Ovary (tissue), 1 donor: ENCODE measurements around the gene BLOC1S1.

Source experiments
- EP300 ChIP-seq: sonication (generic); formaldehyde crosslinking; IDR thresholded peaks from one replicate; pipeline ENCODE4 v1.6.1; 2017; ENCODE audit warnings: antibody characterized with exemption
- POLR2A ChIP-seq: fragments of 450-650 bp; IDR thresholded peaks from one replicate; pipeline ENCODE4 v1.6.1; 2017; ENCODE audit warnings: antibody characterized with exemption, mild to moderate bottlenecking, moderate library complexity

GRCh38 chr12:55673638-55674037 lies 42.2 kb upstream of the BLOC1S1 start:
- TF ChIP-seq EP300 (no peak), POLR2A (no peak)
